Keratinocyte (primary cell): Measurements from ENCODE around the gene TP53INP2. TPM values are rescaled to one million over a fixed set of nuclear protein-coding genes. Genes with fewer than 3 reads are reported as not detected.
"Not testable (repeated sequence)": the region's sequence is repeated elsewhere in the genome, so short reads cannot be mapped to it uniquely, and the experiment has no call there.

Experiments used
- DNase-seq: peaks from one replicate; pipeline ENCODE4 v3.0.0-alpha.2; 2011; ENCODE audit warnings: low read depth, missing footprints, low spot score
- FAIRE-seq: peaks from 2 replicates; lab custom pipeline; 2011; peaks lifted over from hg19 to GRCh38; lab: Jason Lieb, UNC
- H2AFZ ChIP-seq: 2 replicates; pipeline ENCODE4 v1.6.0; 2012; ENCODE audit warnings: low read length, control low read depth, inconsistent platforms; ENCODE audit not compliant: control insufficient read depth
- H3K27ac ChIP-seq: 2 replicates; pipeline ENCODE4 v1.5.1; 2011; ENCODE audit warnings: low read length; ENCODE audit not compliant: control insufficient read depth, insufficient read depth
- H3K27me3 ChIP-seq: 3 replicates; pipeline ENCODE4 v1.6.0; 2011; ENCODE audit warnings: low read length; ENCODE audit not compliant: control insufficient read depth, insufficient read depth; ENCODE audit errors: extremely low read depth
- H3K36me3 ChIP-seq, 2 experiments: 2 replicates in 1 of 2; 3 replicates in 1 of 2; pipeline ENCODE4 v1.5.1; 2011; ENCODE audit warnings: low read length in 2 of 2, mild to moderate bottlenecking in 1 of 2; ENCODE audit not compliant: control insufficient read depth in 2 of 2, insufficient read depth in 2 of 2; ENCODE audit errors: extremely low read depth in 1 of 2
- H3K4me1 ChIP-seq: 3 replicates; pipeline ENCODE4 v1.5.1; 2011; ENCODE audit warnings: low read length; ENCODE audit not compliant: control insufficient read depth, insufficient read depth; ENCODE audit errors: extremely low read depth
- H3K4me2 ChIP-seq: 3 replicates; pipeline ENCODE4 v1.6.0; 2011; ENCODE audit warnings: low read depth, low read length; ENCODE audit not compliant: control insufficient read depth, insufficient read depth; ENCODE audit errors: extremely low read depth
- H3K4me3 ChIP-seq, 3 experiments: fragments of 200-600 bp in 1 of 3; sonication (generic) in 1 of 3; 2 replicates in 2 of 3; 3 replicates in 1 of 3; pipeline ENCODE4 v1.5.1; 2011 to 2016; ENCODE audit warnings: low read length in 3 of 3, mild to moderate bottlenecking in 3 of 3, control low read depth in 2 of 3, inconsistent platforms in 1 of 3, low read depth in 1 of 3, mixed read lengths in 1 of 3, mixed run types in 1 of 3, moderate library complexity in 1 of 3; ENCODE audit not compliant: control insufficient read depth in 2 of 3, insufficient read depth in 2 of 3; ENCODE audit errors: extremely low read depth in 1 of 3
- H3K79me2 ChIP-seq: 2 replicates; pipeline ENCODE4 v1.6.0; 2012; ENCODE audit warnings: low read length; ENCODE audit not compliant: control insufficient read depth, insufficient read depth
- H3K9ac ChIP-seq: 3 replicates; pipeline ENCODE4 v1.6.0; 2011; ENCODE audit warnings: low read length; ENCODE audit not compliant: control insufficient read depth, insufficient read depth; ENCODE audit errors: extremely low read depth
- H3K9me1 ChIP-seq: 3 replicates; pipeline ENCODE4 v1.6.0; 2011; ENCODE audit warnings: low read length; ENCODE audit not compliant: control insufficient read depth, insufficient read depth; ENCODE audit errors: extremely low read depth
- H3K9me3 ChIP-seq: 2 replicates; pipeline ENCODE4 v1.5.1; 2012; ENCODE audit warnings: low read depth, low read length; ENCODE audit not compliant: control insufficient read depth
- H4K20me1 ChIP-seq: 3 replicates; pipeline ENCODE4 v1.6.0; 2011; ENCODE audit warnings: low read length; ENCODE audit not compliant: control insufficient read depth, insufficient read depth; ENCODE audit errors: extremely low read depth
- EZH2 ChIP-seq: IDR thresholded peaks from one replicate; pipeline ENCODE4 v1.6.1; 2012; ENCODE audit warnings: inconsistent platforms, mild to moderate bottlenecking, low read length, moderate library complexity
- dilution Hi-C: fragments of 300-500 bp; cut with MboI; formaldehyde crosslinking; loops from one replicate; pipeline ENCODE4 v1.7.0; 2020; ENCODE audit warnings: low sequenced_read_pairs; ENCODE audit not compliant: extremely low pct_ligation_motif_present
- polyA plus RNA-seq, 5 experiments: library from polyadenylated mRNA; depleted of rRNA in 3 of 5; stranded (reverse) in 3 of 5; stranded (forward) in 1 of 5; unstranded in 1 of 5; fragments of >200 nt; gene quantifications; 1 replicate in 1 of 5; 2 replicates in 3 of 5; 3 replicates in 1 of 5; pipeline versions ENCODE4 v1.2.1 to v1.2.3, GENCODE V29; 2011 to 2012; ENCODE audit warnings: missing spikeins in 2 of 5, low read depth in 1 of 5, low replicate concordance in 1 of 5
- TF ChIP-seq, protein P1 (sequence below), 3 experiments: IDR thresholded peaks in 1 of 3; conservative IDR thresholded peaks in 1 of 3; optimal IDR thresholded peaks in 1 of 3; 2 replicates in 2 of 3; 3 replicates in 1 of 3; pipeline versions ENCODE3 to v1.5.1; 2011; ENCODE audit warnings: low read length in 3 of 3, mild to moderate bottlenecking in 3 of 3, moderate library complexity in 2 of 3, control low read depth in 1 of 3, inconsistent platforms in 1 of 3; ENCODE audit not compliant: insufficient read depth in 2 of 3; ENCODE audit errors: extremely low read depth in 1 of 3

The TP53INP2 gene
- polyA plus RNA-seq, 1 donor (not counting 4 experiments of a cell fraction or from before 2014, with no cell fraction given): 1.0 TPM

DNA sequence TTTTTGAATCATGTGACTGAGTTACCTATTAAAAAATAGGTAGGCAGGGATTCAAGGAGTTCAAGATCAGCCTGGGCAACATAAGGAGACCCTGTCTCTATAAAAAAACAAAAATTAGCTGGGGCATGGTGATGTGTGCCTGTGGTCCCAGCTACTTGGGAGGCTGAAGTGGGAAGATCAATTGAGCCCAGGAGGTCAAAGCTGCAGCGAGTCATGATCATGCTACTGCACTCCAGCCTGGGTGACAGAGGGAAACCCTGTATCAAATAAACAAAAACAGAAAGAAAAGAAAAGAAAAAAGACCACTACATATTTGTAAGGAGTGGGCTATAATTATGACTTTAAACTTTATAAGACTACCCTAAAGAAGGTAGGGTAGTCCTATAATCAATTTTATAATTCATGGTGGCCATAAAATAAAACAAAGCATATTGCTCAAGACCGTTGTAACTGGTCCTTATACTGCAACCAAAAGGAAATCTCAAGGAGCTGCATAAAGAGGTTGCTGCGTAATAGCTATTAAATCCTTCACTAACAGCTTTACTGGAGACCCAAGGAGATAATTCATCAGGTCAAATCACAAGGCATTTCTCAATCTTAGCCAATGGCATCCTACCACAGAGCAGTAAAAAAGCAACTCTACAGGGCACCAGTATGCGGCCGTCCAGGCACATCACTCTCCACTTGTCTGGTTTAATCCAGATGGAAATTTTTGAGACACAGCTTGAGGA, 40.8 kb upstream of the TP53INP2 start:
- FAIRE-seq: no peak

DNA sequence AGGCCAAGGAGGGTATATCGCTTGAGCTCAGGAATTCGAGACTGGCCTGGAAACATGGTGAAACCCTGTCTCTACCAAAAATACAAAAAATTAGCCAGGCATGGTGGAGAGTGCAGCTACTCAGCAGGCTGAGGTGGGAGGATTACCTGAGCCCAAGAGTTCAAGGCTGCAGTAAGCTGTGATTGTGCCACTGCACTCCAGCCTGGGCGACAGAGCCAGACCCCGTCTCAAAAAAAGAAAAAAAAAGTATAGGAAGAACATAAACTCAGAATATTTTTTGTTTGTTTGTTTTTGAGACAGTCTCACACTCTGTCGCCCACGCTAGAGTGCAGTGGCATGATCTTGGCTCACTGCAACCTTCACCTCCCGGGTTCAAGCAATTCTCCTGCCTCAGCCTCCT, 39.4 kb upstream of the TP53INP2 start:
- DNase-seq, H3K9me1 ChIP-seq, FAIRE-seq, H3K9ac ChIP-seq, H3K36me3 ChIP-seq, H3K9me3 ChIP-seq, H3K27ac ChIP-seq, H4K20me1 ChIP-seq, H3K27me3 ChIP-seq, H3K79me2 ChIP-seq, dilution Hi-C loops, H3K4me2 ChIP-seq, H3K4me3 ChIP-seq, H2AFZ ChIP-seq: not testable (repeated sequence)
- peaks cover 14% of the 10 kb centered on the region for H3K4me1 ChIP-seq

More for the DNA sequence above, 40.8 kb upstream of the TP53INP2 start:
- no peaks in the 10 kb centered on the region for H3K79me2 ChIP-seq
- H4K20me1 ChIP-seq: peaks cover 10% of the 10 kb centered on the region
- no peaks in the 10 kb centered on the region for H3K9me3 ChIP-seq
- TF ChIP-seq, protein P1, sequence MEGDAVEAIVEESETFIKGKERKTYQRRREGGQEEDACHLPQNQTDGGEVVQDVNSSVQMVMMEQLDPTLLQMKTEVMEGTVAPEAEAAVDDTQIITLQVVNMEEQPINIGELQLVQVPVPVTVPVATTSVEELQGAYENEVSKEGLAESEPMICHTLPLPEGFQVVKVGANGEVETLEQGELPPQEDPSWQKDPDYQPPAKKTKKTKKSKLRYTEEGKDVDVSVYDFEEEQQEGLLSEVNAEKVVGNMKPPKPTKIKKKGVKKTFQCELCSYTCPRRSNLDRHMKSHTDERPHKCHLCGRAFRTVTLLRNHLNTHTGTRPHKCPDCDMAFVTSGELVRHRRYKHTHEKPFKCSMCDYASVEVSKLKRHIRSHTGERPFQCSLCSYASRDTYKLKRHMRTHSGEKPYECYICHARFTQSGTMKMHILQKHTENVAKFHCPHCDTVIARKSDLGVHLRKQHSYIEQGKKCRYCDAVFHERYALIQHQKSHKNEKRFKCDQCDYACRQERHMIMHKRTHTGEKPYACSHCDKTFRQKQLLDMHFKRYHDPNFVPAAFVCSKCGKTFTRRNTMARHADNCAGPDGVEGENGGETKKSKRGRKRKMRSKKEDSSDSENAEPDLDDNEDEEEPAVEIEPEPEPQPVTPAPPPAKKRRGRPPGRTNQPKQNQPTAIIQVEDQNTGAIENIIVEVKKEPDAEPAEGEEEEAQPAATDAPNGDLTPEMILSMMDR (optimal IDR thresholded peaks at IDR 0.05 in 1 of 3, IDR thresholded peaks at IDR 0.05 in 1 of 3, conservative IDR thresholded peaks at IDR 0.05 in 1 of 3; ENCODE audit: extremely low read depth in 1 of 3, insufficient read depth in 2 of 3, low read length in 3 of 3): no peak
- TF ChIP-seq EZH2: no peak
- no peaks in the 10 kb centered on the region for H3K36me3 ChIP-seq
- no peak overlapping the region for H3K9ac ChIP-seq
- H3K4me3 ChIP-seq: no peak overlapping the region
- no peaks in the 10 kb centered on the region for H3K27me3 ChIP-seq
- no peak overlapping the region for H3K27ac ChIP-seq
- dilution Hi-C loops: no loop called here
- H3K4me1 ChIP-seq: peaks cover 14% of the 10 kb centered on the region
- DNase-seq: no peak
- no peak overlapping the region for H3K4me2 ChIP-seq
- no peaks in the 10 kb centered on the region for H3K9me1 ChIP-seq
- H2AFZ ChIP-seq: no peak overlapping the region

DNA sequence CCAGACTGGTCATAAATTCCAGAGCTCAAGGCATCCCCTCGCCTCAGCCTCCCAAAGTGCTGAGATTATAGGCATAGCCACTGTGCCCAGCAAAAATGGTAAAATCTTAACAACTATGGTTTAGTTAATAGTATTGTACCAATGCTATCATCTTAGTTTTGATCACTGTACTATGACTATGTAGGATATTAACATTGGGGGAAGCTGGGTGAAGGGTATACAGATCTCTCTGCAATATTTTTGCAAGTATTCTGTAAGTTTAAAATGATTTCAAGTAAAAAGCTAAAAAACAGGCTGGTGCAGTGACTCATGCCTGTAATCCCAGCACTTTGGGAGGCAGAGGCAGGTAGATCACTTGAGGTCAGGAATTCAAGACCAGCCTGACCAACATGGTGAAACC, 35.0 kb upstream of the TP53INP2 start:
- TF ChIP-seq, protein P1 (optimal IDR thresholded peaks at IDR 0.05 in 1 of 3, IDR thresholded peaks at IDR 0.05 in 1 of 3, conservative IDR thresholded peaks at IDR 0.05 in 1 of 3; ENCODE audit: extremely low read depth in 1 of 3, insufficient read depth in 2 of 3, low read length in 3 of 3): no peak
- no peak for TF ChIP-seq EZH2
- Histone ChIP-seq H3K36me3 (no peaks in the 10 kb centered on the region), H3K4me3 (no peak overlapping the region), H3K4me1 (no peaks in the 10 kb centered on the region), H3K27me3 (no peaks in the 10 kb centered on the region), H2AFZ (no peak overlapping the region), H3K9me1 (no peaks in the 10 kb centered on the region), H3K9ac (no peak overlapping the region), H3K79me2 (no peaks in the 10 kb centered on the region), H3K27ac (no peak overlapping the region), H4K20me1 (no peaks in the 10 kb centered on the region), H3K4me2 (no peak overlapping the region), H3K9me3 (no peaks in the 10 kb centered on the region)
- DNase-seq (no peak), FAIRE-seq (no peak)
- dilution Hi-C loops: no loop called here
